DOHH2 (cell line): Measurements from ENCODE around the gene LTB4R.

Experiments used
- CTCF ChIP-seq: fragments of 200-600 bp; sonication (generic); IDR thresholded peaks from one replicate; pipeline ENCODE4 v1.5.1; 2014; ENCODE audit warnings: antibody characterized with exemption, mild to moderate bottlenecking, low read depth, low read length; ENCODE audit not compliant: poor library complexity, severe bottlenecking
- EZH2phosphoT487 ChIP-seq: fragments of 200-600 bp; sonication (generic); IDR thresholded peaks from 2 replicates; pipeline ENCODE4 v1.6.1; 2017; ENCODE audit warnings: borderline replicate concordance, mild to moderate bottlenecking, antibody characterized with exemption, low read length, moderate library complexity, mixed read lengths

GRCh38 chr14:24337144-24337823, 26.0 kb downstream of the LTB4R start:
- TF ChIP-seq CTCF (no peak), EZH2phosphoT487 (no peak)
